ENCODE results near the gene ILF2. TPM values are rescaled to one million over a fixed set of nuclear protein-coding genes. Genes with fewer than 3 reads are reported as not detected.

The ILF2 gene
- total and polyA plus RNA-seq, 2 of the 13 experiments (the other 11 are each of a cell fraction or from before 2014, with no cell fraction given), result 292 to 366 TPM

DNA sequence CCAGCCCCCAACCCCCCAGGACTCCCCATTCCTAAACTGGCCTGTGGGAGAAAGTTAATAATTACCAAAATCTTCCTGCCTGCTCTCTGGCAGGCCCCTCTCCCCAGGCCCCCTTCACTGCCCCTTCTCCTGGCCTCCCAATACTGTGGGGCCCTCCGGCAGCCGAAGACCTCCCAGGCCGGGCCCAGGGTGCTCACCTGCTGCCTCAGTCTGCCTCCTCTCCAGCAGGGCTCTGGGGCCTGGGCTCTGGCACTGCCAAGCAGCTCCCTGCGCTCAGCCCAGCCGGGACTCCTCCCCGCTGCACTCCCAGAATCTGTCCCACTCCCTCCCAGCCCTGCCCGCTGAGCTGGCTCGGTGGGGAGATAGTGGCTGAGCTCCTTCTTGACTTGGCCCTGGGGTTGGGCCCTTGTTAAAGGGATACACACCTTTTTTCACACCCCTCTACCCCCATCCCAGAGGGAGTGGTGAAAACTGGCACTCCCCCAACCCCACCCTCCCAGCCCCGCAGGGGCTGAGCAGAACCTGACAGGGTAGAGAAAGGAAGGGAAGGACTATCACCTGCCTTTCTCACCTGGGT is 58.0 kb downstream of the ILF2 start, which contains the start of gene S100A16 (continued):
- TF ChIP-seq, protein P1, sequence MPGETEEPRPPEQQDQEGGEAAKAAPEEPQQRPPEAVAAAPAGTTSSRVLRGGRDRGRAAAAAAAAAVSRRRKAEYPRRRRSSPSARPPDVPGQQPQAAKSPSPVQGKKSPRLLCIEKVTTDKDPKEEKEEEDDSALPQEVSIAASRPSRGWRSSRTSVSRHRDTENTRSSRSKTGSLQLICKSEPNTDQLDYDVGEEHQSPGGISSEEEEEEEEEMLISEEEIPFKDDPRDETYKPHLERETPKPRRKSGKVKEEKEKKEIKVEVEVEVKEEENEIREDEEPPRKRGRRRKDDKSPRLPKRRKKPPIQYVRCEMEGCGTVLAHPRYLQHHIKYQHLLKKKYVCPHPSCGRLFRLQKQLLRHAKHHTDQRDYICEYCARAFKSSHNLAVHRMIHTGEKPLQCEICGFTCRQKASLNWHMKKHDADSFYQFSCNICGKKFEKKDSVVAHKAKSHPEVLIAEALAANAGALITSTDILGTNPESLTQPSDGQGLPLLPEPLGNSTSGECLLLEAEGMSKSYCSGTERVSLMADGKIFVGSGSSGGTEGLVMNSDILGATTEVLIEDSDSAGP (CRISPR knock-in tag; IDR thresholded peaks at IDR 0.05; ENCODE audit: borderline replicate concordance), result peak; percentile 98
- TF ChIP-seq ZNF329 (CRISPR knock-in tag; IDR thresholded peaks at IDR 0.05; ENCODE audit: low read depth) (0 out of 2 replicates have a peak, but pooled peaks have one; percentile 62), ZNF24 (IDR thresholded peaks at IDR 0.05) (no peak), ZNF547 (CRISPR knock-in tag; IDR thresholded peaks at IDR 0.05) (peak; percentile 23; the same call in 1 of the 2 replicates), ZNF790 (CRISPR knock-in tag; IDR thresholded peaks at IDR 0.05; ENCODE audit: borderline replicate concordance) (no peak), HHEX (CRISPR knock-in tag; IDR thresholded peaks at IDR 0.05) (no peak), HDAC6 (IDR thresholded peaks at IDR 0.05; ENCODE audit: low read depth, low read length) (no peak), GABPA (IDR thresholded peaks at IDR 0.05; ENCODE audit: low read depth, low read length) (no peak), GABPA (CRISPR knock-in tag; IDR thresholded peaks at IDR 0.05; ENCODE audit: low read depth) (no peak; the same call in 1 of the 2 replicates), THAP11 (CRISPR knock-in tag; IDR thresholded peaks at IDR 0.05) (no peak; the same call in 1 of the 2 replicates), ZNF782 (CRISPR knock-in tag; IDR thresholded peaks at IDR 0.05; ENCODE audit: borderline replicate concordance) (peak; percentile 63; the same call in 1 of the 2 replicates), MTA1 (CRISPR knock-in tag; IDR thresholded peaks at IDR 0.05; ENCODE audit: borderline replicate concordance) (peak; percentile 51; the same call in 1 of the 2 replicates), ZNF546 (CRISPR knock-in tag; conservative IDR thresholded peaks at IDR 0.05) (no peak), ZFP41 (CRISPR knock-in tag; IDR thresholded peaks at IDR 0.05; ENCODE audit: borderline replicate concordance) (no peak), FOXC1 (CRISPR knock-in tag; IDR thresholded peaks at IDR 0.05; ENCODE audit: borderline replicate concordance) (no peak), MIER2 (CRISPR knock-in tag; IDR thresholded peaks at IDR 0.05) (no peak), SMYD3 (CRISPR knock-in tag; IDR thresholded peaks at IDR 0.05) (no peak), U2AF1 (optimal IDR thresholded peaks at IDR 0.05; ENCODE audit: low read depth, low read length) (no peak), ZNF263 (CRISPR knock-in tag; IDR thresholded peaks at IDR 0.05) (peak; percentile 96), ZBTB21 (CRISPR knock-in tag; IDR thresholded peaks at IDR 0.05) (no peak), HNRNPLL (IDR thresholded peaks at IDR 0.05; ENCODE audit: low read depth, low read length, poor library complexity, severe bottlenecking) (peak; percentile 36), TCF12 (IDR thresholded peaks at IDR 0.05) (no peak), TCF12 (CRISPR knock-in tag; IDR thresholded peaks at IDR 0.05) (no peak)
- TF ChIP-seq, protein P2, sequence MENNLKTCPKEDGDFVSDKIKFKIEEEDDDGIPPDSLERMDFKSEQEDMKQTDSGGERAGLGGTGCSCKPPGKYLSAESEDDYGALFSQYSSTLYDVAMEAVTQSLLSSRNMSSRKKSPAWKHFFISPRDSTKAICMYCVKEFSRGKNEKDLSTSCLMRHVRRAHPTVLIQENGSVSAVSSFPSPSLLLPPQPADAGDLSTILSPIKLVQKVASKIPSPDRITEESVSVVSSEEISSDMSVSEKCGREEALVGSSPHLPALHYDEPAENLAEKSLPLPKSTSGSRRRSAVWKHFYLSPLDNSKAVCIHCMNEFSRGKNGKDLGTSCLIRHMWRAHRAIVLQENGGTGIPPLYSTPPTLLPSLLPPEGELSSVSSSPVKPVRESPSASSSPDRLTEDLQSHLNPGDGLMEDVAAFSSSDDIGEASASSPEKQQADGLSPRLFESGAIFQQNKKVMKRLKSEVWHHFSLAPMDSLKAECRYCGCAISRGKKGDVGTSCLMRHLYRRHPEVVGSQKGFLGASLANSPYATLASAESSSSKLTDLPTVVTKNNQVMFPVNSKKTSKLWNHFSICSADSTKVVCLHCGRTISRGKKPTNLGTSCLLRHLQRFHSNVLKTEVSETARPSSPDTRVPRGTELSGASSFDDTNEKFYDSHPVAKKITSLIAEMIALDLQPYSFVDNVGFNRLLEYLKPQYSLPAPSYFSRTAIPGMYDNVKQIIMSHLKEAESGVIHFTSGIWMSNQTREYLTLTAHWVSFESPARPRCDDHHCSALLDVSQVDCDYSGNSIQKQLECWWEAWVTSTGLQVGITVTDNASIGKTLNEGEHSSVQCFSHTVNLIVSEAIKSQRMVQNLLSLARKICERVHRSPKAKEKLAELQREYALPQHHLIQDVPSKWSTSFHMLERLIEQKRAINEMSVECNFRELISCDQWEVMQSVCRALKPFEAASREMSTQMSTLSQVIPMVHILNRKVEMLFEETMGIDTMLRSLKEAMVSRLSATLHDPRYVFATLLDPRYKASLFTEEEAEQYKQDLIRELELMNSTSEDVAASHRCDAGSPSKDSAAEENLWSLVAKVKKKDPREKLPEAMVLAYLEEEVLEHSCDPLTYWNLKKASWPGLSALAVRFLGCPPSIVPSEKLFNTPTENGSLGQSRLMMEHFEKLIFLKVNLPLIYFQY (CRISPR knock-in tag; IDR thresholded peaks at IDR 0.05; ENCODE audit: borderline replicate concordance), result no peak
- TF ChIP-seq, protein P3, sequence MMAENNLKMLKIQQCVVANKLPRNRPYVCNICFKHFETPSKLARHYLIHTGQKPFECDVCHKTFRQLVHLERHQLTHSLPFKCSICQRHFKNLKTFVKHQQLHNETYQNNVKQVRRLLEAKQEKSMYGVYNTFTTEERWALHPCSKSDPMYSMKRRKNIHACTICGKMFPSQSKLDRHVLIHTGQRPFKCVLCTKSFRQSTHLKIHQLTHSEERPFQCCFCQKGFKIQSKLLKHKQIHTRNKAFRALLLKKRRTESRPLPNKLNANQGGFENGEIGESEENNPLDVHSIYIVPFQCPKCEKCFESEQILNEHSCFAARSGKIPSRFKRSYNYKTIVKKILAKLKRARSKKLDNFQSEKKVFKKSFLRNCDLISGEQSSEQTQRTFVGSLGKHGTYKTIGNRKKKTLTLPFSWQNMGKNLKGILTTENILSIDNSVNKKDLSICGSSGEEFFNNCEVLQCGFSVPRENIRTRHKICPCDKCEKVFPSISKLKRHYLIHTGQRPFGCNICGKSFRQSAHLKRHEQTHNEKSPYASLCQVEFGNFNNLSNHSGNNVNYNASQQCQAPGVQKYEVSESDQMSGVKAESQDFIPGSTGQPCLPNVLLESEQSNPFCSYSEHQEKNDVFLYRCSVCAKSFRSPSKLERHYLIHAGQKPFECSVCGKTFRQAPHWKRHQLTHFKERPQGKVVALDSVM (CRISPR knock-in tag; IDR thresholded peaks at IDR 0.05), result peak; percentile 65
